Measurements from ENCODE around the gene TPX2. TPM values are rescaled to one million over a fixed set of nuclear protein-coding genes. Genes with fewer than 3 reads are reported as not detected.

The TPX2 gene
- total and polyA plus RNA-seq, 2 donors (not counting 1 experiment from before 2014, with no cell fraction given), result 0.30 to 0.31 TPM

- Histone ChIP-seq H3K27ac (ENCODE audit: low read length in 2 of 2) (no peak overlapping the region), H3K9ac (ENCODE audit: low read length) (no peak overlapping the region), H3K36me3 (replicated peaks in 1 of 2; ENCODE audit: control extremely low read depth in 1 of 2, control insufficient read depth in 1 of 2, extremely low read depth in 1 of 2, insufficient read depth in 2 of 2, low read length in 1 of 2) (peaks cover 0 to 2% of the 10 kb centered on the region in 2 experiments), H3K4me2 (replicated peaks; ENCODE audit: low read depth, low read length, poor library complexity, severe bottlenecking) (no peak overlapping the region), H4K20me1 (ENCODE audit: control insufficient read depth, insufficient read depth, low read length, poor library complexity, severe bottlenecking) (no peaks in the 10 kb centered on the region), H3K4me3 (ENCODE audit: control extremely low read depth in 1 of 5, extremely low read depth in 1 of 5, insufficient read depth in 1 of 5, low read depth in 2 of 5, low read length in 4 of 5) (no peak overlapping the region), H3K27me3 (replicated peaks in 1 of 4; ENCODE audit: control extremely low read depth in 1 of 4, control insufficient read depth in 3 of 4, insufficient read depth in 4 of 4, low read length in 3 of 4) (no peaks in the 10 kb centered on the region), H3K9me3 (ENCODE audit: control extremely low read depth in 1 of 3, control insufficient read depth in 2 of 3, insufficient read depth in 1 of 3, low read length in 2 of 3) (no peaks in the 10 kb centered on the region), H3K79me2 (ENCODE audit: control insufficient read depth, insufficient read depth, low read length) (no peaks in the 10 kb centered on the region), H2AFZ (ENCODE audit: insufficient read depth, low read depth, low read length, poor library complexity, severe bottlenecking) (no peak overlapping the region), H3K4me1 (ENCODE audit: control insufficient read depth in 2 of 2, insufficient read depth in 2 of 2, low read length in 2 of 2) (no peaks in the 10 kb centered on the region)
- Mint-ChIP-seq H3K27ac (no peak overlapping the region), H3K9me3 (ENCODE audit: insufficient read depth) (no peaks in the 10 kb centered on the region), H3K4me3 (no peak overlapping the region), H3K27me3 (no peaks in the 10 kb centered on the region), H3K4me1 (no peaks in the 10 kb centered on the region)
- TF ChIP-seq EZH2 (IDR thresholded peaks at IDR 0.05; ENCODE audit: borderline replicate concordance, insufficient read depth, low read depth, low read length, poor library complexity, severe bottlenecking) (no peak), CTCF (IDR thresholded peaks at IDR 0.05) (no peak)
- CTCF ChIA-PET, result no interaction called here
- POLR2A ChIA-PET, result no interaction called here
- no peak for DNase-seq
- no peak for ATAC-seq (ENCODE audit: low read depth)
- intact Hi-C loops (cut with micrococcal nuclease), result no loop called here
- WGBS (ENCODE audit: insufficient coverage), result 92% methylated on average over 3 of the region's 3 CpGs
Measured at GRCh38 chr20:31788578-31788977, 49.5 kb downstream of the TPX2 start.

- no peak overlapping the region for H3K27ac Mint-ChIP-seq
- no peak for TF ChIP-seq EZH2 (IDR thresholded peaks at IDR 0.05; ENCODE audit: borderline replicate concordance, insufficient read depth, low read depth, low read length, poor library complexity, severe bottlenecking)
- TF ChIP-seq CTCF (IDR thresholded peaks at IDR 0.05), result no peak
- Histone ChIP-seq H3K9ac (ENCODE audit: low read length) (no peak overlapping the region), H3K27me3 (replicated peaks in 1 of 4; ENCODE audit: control extremely low read depth in 1 of 4, control insufficient read depth in 3 of 4, insufficient read depth in 4 of 4, low read length in 3 of 4) (no peaks in the 10 kb centered on the region), H3K9me3 (ENCODE audit: control extremely low read depth in 1 of 3, control insufficient read depth in 2 of 3, insufficient read depth in 1 of 3, low read length in 2 of 3) (no peaks in the 10 kb centered on the region), H3K27ac (ENCODE audit: low read length in 2 of 2) (no peak overlapping the region), H3K4me1 (ENCODE audit: control insufficient read depth in 2 of 2, insufficient read depth in 2 of 2, low read length in 2 of 2) (no peaks in the 10 kb centered on the region), H3K36me3 (replicated peaks in 1 of 2; ENCODE audit: control extremely low read depth in 1 of 2, control insufficient read depth in 1 of 2, extremely low read depth in 1 of 2, insufficient read depth in 2 of 2, low read length in 1 of 2) (peaks cover 0 to 2% of the 10 kb centered on the region in 2 experiments), H2AFZ (ENCODE audit: insufficient read depth, low read depth, low read length, poor library complexity, severe bottlenecking) (no peak overlapping the region), H3K79me2 (ENCODE audit: control insufficient read depth, insufficient read depth, low read length) (no peaks in the 10 kb centered on the region), H3K4me2 (replicated peaks; ENCODE audit: low read depth, low read length, poor library complexity, severe bottlenecking) (no peak overlapping the region), H3K4me3 (ENCODE audit: control extremely low read depth in 1 of 5, extremely low read depth in 1 of 5, insufficient read depth in 1 of 5, low read depth in 2 of 5, low read length in 4 of 5) (no peak overlapping the region), H4K20me1 (ENCODE audit: control insufficient read depth, insufficient read depth, low read length, poor library complexity, severe bottlenecking) (no peaks in the 10 kb centered on the region)
- H3K27me3 Mint-ChIP-seq, result no peaks in the 10 kb centered on the region
- ATAC-seq (ENCODE audit: low read depth) (no peak), DNase-seq (no peak)
- no peaks in the 10 kb centered on the region for H3K9me3 Mint-ChIP-seq (ENCODE audit: insufficient read depth)
- POLR2A ChIA-PET, result no interaction called here
- no peaks in the 10 kb centered on the region for H3K4me1 Mint-ChIP-seq
- intact Hi-C loops (cut with micrococcal nuclease), result no loop called here
- CTCF ChIA-PET, result no interaction called here
- no peak overlapping the region for H3K4me3 Mint-ChIP-seq
- no CpG with 5 or more reads among the region's 3 CpGs for WGBS (ENCODE audit: insufficient coverage)
Measured at GRCh38 chr20:31790401-31790800, 51.3 kb downstream of the TPX2 start.

Data from B cell (primary cell).